Pulmonary artery endothelial cell (primary cell): Measurements from ENCODE around the gene UXT. TPM values are rescaled to one million over a fixed set of nuclear protein-coding genes. Genes with fewer than 3 reads are reported as not detected.
A peak's percentile ranks its signal among the peaks of the same experiment; 100 is the strongest.

Source experiments
- DNase-seq: peaks from one replicate; pipeline ENCODE4 v3.0.0-alpha.2; 2011; ENCODE audit warnings: low read depth, low spot score
- total RNA-seq: library from RNA; depleted of rRNA; stranded (reverse); fragments of >200 nt; gene quantifications from 2 replicates; pipeline ENCODE4 v1.2.3, GENCODE V29; 2014

The UXT gene
- total RNA-seq, 1 donor from 2014 or later: 117 TPM

DNA sequence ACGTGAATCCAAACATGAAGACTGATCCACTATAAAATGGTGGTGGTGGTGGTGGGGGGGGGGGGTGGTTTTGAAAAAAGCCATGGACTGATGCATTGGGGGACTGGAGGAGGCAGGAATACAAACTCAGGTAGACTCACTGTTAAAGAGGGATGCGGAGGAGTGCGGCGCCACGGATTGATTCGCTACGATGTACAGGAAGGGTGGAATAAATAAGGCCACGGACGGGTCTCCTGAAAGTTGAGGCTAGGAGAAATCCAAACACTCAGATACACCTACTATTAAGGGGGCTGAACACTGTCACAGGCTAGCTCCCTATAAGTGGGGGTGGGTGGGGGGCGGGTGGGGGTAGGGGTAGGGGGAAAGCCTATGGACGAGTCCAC lies 9.2 kb downstream of the UXT start:
- no peak for DNase-seq

DNA sequence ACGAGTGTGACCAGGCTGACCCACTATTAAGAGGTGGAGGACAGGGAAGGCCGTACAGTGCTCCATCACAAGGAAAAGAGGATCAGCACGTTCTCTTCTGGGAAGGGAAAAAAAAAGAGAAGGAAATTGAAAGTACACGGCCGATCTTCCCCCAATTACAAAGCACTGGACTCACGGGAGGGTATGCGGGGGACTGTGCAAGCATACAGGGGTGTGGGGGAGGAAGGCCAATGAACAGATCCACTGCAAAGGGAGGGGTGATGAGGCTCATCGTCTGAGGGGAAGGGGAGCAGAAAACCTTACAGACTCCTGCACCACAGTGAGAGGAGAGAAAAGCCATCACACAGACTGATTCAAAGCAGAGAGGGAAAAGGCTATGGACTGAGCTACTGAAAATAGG lies 9.7 kb downstream of the UXT start:
- DNase-seq: no peak

DNA sequence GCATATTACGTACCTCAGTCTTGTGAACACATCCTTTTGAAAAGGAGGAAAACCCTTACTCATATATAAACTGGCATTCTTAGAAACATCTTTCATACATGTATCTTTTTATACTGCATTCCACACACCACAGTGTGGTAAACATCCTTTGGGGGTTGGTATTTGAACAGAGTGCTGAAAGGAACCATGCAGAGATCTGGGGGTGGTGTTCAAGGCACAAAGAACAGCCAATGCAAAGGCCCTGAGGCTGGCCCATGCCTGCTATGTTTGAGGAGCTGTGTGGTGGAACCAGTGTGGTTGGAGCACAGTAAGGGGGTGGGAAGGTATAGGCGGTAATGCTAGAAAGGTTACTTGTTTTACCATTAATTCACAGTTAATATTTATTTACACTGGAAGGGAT lies 10.6 kb downstream of the UXT start:
- no peak for DNase-seq

DNA sequence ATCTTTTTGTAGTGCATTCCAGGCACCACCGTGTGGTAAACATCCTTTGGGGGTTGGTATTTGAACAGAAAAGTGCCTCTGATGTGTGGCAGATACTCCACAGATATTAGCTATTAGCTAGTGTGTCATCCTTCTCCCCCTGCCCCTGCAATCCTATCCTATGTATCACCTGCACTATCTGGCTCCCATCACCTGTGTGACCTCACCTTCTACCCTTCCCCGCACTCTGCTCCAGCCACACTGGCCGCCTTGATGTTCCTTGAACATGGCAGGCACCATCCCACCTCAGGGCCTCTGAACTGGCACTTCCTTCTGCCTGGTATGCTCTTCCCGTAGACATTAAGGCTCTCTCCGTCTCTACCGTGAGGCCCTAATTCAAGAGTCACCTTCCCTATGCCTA lies 12.3 kb downstream of the UXT start:
- no peak for DNase-seq

- no peak for DNase-seq
These were observed 13.4 kb downstream of the UXT start for GRCh38 chrX:47645530-47645929.

- no peak for DNase-seq
These were observed 14.4 kb downstream of the UXT start for GRCh38 chrX:47644557-47645091.

DNA sequence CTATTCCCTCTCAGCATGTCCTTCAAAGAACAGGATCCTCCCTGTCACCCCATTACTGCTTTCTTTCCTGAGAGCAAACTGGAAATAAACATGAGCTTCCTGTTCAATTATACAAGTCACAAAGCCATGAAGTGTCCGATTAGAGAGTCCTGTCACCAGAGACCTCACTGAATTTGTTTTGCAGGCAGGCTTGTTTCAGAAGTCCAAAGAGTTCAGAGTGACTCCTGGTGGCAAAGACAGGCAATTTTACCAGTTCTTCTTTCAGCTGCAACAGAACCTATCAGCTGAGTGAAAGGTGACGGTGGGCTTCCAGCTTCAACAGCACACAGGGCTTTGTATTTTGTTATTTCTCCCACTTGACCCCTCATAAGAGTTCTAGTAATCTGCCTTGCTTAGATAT lies 15.1 kb downstream of the UXT start:
- DNase-seq: no peak

DNA sequence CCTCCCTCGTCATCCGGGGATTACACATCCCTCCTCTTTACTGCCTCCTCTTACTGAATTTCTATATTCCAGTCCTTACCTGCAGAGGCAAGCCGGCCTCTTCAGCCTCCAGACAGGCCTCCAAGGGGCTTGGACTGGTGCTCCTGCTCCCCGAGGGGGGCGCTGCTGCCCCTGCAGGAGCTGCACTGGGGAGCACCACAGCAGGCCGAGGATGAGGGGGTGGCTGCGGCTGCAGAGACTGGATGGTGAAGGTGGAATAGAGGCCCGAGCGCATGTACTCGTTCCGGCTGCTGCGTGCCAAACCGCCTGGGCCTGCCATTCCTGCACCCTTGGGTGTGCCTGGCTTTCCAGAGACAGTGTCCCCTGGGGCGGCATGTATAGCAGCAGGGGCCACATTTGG lies 20.2 kb downstream of the UXT start:
- no peak for DNase-seq

DNA sequence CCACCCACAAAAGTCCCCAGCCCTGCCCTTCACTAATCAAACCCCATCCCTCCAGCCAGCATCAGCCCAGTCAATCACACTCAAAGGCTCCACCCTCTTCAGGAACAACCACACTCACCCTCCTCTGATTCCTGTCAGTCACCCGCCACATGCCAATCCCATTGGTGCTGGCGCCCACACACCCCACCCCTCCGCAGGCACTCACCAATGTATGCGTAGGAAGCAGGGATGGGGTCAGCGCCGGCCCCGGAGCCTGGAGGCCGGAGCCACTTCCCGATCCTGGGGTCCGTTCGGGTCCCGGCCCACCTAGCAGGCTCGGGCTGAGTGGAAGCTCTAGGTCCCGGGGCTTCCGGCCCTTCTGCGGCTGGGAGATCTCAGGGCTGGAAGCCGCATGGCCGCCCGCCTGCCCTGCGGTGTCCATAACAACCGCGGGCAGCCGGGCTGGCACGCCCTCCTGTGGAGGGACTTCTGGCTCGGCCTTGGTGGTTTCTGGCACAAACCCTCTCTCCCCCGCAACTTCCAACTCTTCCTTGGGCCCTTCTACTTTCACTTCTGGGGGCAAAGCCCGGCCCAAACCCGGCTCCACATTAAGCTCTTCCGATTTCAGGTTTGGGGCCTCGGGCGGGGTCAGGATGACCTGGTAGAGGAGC lies 21.3 kb downstream of the UXT start:
- DNase-seq: no peak

GRCh38 chrX:47634871-47635575 lies 24.0 kb downstream of the UXT start:
- DNase-seq: no peak

GRCh38 chrX:47633689-47634590 lies 25.0 kb downstream of the UXT start:
- no peak for DNase-seq

GRCh38 chrX:47632666-47633065 lies 26.3 kb downstream of the UXT start:
- no peak for DNase-seq

DNA sequence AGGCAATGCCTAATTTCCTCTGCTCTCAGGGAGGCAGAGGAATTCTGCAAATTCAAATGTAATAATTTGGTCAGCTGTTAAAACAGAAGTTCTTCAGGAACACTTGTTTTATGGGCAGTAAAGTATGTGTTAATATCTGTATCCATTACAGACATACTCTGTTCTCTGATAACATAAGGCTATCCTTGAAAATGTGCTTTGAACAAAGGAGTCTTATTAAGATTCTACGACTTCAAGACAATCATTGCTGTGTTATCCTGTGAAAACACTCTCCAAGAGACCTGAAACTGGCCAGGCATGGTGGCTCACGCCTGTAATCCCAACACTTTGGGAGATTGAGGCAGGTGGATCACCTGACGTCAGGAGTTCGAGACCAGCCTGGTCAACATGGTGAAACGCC lies 27.3 kb downstream of the UXT start:
- no peak for DNase-seq

DNA sequence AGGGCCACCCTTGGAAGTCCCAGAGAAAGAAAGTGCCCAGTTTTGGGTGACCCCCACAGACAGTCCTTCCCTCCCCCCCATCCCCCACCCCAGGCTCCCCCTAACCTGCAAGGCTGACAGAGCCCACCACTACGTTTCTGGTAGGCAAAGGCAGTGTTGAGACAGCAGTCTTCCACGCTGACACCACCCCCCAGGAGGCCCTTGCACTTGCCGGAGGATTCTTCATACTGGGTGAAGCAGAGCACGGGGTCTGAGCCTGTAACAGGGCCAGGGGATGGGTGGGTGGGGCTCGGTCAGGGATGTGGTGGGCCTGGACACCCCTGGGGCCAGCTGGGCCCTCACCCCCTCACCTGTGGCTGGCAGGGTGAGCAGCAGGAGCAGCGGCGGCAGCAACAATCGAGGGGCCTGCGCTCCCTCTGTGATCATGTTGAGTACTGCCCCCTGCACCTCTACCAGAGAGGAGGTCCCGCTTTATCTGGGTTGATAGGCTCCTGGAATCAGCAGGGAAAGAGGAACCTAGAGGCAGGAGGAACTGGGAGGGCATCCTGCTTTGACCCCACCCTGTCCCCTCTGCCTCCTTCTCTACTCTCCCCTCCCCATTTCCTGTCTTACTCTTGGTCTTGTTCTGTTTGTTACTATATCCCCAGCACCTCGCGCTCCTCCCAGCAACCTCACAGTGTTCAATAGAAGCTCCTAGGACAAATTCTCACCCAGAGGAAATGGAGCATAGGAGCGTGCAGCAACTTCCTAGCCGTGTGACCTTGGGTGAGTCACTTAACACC lies 29.4 kb downstream of the UXT start, which contains the start of gene CFP:
TSS of gene CFP (minus strand) at position 512 of the 782 bp plus-strand sequence. CDS start at position 426, 86 bp downstream.
- DNase-seq: no peak

DNA sequence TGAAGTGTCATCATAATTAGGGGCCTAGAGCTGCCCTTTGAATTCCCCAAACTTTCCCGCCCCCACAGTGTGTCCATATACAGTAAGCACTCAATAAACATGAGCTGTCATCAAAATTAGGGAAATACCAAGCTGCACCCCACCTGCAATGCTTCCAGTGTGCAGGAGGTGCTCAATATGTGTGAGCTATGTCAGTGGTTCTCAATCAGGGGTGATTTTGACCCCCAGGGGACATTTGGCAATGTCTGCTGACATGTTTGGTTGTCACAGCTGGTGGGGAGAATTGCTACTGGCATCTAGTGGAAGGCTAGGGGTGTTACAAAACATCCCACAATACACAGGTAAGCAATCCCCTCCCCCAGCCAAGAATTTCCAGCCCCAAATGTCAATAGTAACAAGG lies 30.0 kb downstream of the UXT start:
- no peak for DNase-seq

DNA sequence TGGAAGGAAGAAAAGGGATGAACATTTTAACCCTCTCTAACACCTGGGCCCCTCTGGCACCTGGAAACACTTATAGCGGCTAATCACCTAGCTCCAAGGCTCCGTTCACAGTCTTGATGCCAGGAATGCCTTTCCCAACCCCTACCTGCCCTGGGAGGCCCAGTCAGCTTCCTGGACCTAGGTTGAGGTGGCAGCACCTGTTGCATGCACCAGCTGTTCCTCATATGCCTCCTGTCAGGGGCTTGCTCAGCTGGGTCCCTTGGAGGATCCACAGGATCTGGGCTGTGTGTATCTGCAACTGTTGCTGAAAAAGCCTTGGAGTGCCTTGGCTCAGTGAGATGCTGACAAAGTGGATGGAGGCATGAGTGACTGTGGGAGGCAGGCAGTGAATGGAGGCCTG lies 33.6 kb downstream of the UXT start:
- no peak for DNase-seq

GRCh38 chrX:47623540-47624027 lies 35.4 kb downstream of the UXT start:
- peak; percentile 13 for DNase-seq

DNA sequence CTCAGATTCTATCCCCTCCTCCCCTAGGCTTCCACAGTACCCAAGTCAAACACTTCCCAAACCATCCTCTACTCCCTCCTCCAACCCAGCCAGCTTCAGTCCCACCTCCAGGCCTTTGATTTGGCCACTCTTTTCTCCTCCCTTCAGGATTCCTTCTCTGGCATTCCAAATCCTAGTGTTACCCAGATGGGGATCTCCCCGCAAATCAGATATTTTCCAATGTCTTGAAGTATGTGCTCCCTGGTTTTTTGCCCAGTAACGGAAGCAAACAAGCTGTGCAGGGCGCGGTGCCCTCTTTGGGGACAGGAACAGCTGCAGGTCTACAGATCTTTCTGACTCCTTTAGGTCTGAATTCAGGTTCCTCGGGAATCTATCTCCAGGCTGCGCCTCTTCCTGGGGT lies 37.1 kb downstream of the UXT start:
- no peak for DNase-seq

- DNase-seq: no peak
These were observed 38.7 kb downstream of the UXT start for GRCh38 chrX:47620303-47620685.

DNA sequence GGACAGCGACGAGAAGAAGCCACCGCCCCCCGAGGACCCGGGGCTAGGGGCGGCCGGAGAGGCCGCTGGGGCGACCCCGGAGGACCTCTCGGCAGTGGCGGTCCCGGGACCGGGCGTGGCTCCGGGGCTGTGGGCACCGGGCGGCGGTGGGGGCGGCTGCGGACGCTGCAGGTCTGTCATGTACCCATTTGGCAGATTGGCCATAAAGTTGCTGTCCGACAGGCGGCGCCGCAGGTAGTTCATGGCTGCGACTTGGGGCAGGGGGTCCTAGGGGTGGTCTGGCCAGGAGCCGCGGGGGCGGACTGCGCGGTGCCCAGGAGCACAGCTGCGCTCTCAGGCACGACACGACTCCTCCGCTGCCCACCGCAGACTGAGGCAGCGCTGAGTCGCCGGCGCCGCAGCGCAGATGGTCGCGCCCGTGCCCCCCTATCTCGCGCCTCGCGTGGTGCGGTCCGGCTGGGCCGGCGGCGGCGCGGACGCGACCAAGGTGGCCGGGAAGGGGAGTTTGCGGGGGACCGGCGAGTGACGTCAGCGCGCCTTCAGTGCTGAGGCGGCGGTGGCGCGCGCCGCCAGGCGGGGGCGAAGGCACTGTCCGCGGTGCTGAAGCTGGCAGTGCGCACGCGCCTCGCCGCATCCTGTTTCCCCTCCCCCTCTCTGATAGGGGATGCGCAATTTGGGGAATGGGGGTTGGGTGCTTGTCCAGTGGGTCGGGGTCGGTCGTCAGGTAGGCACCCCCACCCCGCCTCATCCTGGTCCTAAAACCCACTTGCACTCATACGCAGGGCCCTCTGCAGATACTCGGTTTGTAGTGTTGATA lies 39.3 kb downstream of the UXT start, which contains the start of gene SYN1:
TSS of gene SYN1 (minus strand) at position 372 of the 817 bp plus-strand sequence. CDS start at position 243, 129 bp downstream.
- peak; percentile 27 for DNase-seq
